Ectodermal cell (in vitro differentiated cells): ENCODE results near the gene TRPV2.
A peak's percentile ranks its signal among the peaks of the same experiment; 100 is the strongest.

Source experiments
- H3K27ac ChIP-seq: 2 replicates; pipeline ENCODE4 v1.7.0; 2013; ENCODE audit warnings: mild to moderate bottlenecking, low read depth, low read length; ENCODE audit not compliant: insufficient read depth, poor library complexity, severe bottlenecking
- H3K27me3 ChIP-seq: 2 replicates; pipeline ENCODE4 v1.7.0; 2013; ENCODE audit warnings: mild to moderate bottlenecking, low read length; ENCODE audit not compliant: insufficient read depth, control insufficient read depth, poor library complexity, severe bottlenecking
- H3K36me3 ChIP-seq: one replicate; pipeline ENCODE4 v1.7.0; 2013; ENCODE audit warnings: low read length; ENCODE audit not compliant: control insufficient read depth, insufficient read depth
- H3K4me1 ChIP-seq: one replicate; pipeline ENCODE4 v1.7.0; 2013; ENCODE audit warnings: low read length; ENCODE audit not compliant: control insufficient read depth, insufficient read depth
- H3K4me3 ChIP-seq: 2 replicates; pipeline ENCODE4 v1.7.0; 2013; ENCODE audit warnings: low read depth, low read length, control low read depth; ENCODE audit not compliant: insufficient read depth
- H3K9me3 ChIP-seq: 2 replicates; pipeline ENCODE4 v1.7.0; 2013; ENCODE audit warnings: mild to moderate bottlenecking, low read length, moderate library complexity; ENCODE audit not compliant: control insufficient read depth
- WGBS, 2 experiments: methylation state at CpG; one replicate each; pipeline ENCODE4 v1.1.7; 2013; ENCODE audit warnings: missing lambda C conversion rate in 2 of 2; 5-methylcytosine and 5-hydroxymethylcytosine counted together

The TRPV2 gene

GRCh38 chr17:16475179-16475704 lies 59.9 kb downstream of the TRPV2 start:
- Histone ChIP-seq H3K4me3 (no peak overlapping the region), H3K9me3 (no peaks in the 10 kb centered on the region), H3K27me3 (no peaks in the 10 kb centered on the region), H3K4me1 (peaks cover 11% of the 10 kb centered on the region), H3K36me3 (no peaks in the 10 kb centered on the region), H3K27ac (no peak overlapping the region)
- WGBS, 2 experiments: 94 to 97% methylated on average over 4 of the region's 4 CpGs

DNA sequence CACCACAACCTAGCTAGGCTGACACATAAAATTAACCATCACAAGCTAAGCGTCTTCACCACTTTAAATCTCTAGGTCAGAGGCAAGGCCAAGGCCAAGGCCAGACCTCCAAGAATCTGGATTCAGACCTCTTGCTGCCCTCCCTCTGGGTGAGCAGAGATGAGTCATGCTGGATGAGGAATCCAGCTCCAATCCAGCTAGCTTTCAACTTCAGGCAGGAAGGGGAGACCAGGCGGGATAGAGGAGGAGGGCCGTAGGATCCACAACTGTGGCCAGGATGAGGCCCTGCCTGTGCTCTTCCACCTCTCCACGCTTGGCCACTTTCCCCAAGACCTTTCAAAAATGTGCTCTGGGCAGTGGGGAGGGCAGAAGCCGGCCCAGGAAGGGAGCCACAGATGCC lies 61.9 kb downstream of the TRPV2 start:
- Histone ChIP-seq H3K4me1 (peaks cover 9% of the 10 kb centered on the region), H3K36me3 (no peaks in the 10 kb centered on the region), H3K27ac (no peak overlapping the region), H3K4me3 (no peak overlapping the region), H3K9me3 (no peaks in the 10 kb centered on the region), H3K27me3 (no peaks in the 10 kb centered on the region)
- WGBS, 2 experiments: 84 to 85% methylated on average over 5 of the region's 5 CpGs

GRCh38 chr17:16477666-16478065 lies 62.3 kb downstream of the TRPV2 start:
- Histone ChIP-seq H3K4me3 (no peak overlapping the region), H3K9me3 (no peaks in the 10 kb centered on the region), H3K36me3 (no peaks in the 10 kb centered on the region), H3K4me1 (peaks cover 9% of the 10 kb centered on the region), H3K27ac (no peak overlapping the region), H3K27me3 (no peaks in the 10 kb centered on the region)
- 72 to 80% methylated on average over 8 of the region's 8 CpGs for WGBS, 2 experiments

- no peaks in the 10 kb centered on the region for H3K27me3 ChIP-seq
- peaks cover 3% of the 10 kb centered on the region for H3K4me1 ChIP-seq
- H3K9me3 ChIP-seq: no peaks in the 10 kb centered on the region
- no peaks in the 10 kb centered on the region for H3K36me3 ChIP-seq
- 93 to 94% methylated on average over 6 of the region's 6 CpGs for WGBS, 2 experiments
- H3K27ac ChIP-seq: no peak overlapping the region
- H3K4me3 ChIP-seq: no peak overlapping the region
Observed at GRCh38 chr17:16478649-16479048, 63.3 kb downstream of the TRPV2 start.

DNA sequence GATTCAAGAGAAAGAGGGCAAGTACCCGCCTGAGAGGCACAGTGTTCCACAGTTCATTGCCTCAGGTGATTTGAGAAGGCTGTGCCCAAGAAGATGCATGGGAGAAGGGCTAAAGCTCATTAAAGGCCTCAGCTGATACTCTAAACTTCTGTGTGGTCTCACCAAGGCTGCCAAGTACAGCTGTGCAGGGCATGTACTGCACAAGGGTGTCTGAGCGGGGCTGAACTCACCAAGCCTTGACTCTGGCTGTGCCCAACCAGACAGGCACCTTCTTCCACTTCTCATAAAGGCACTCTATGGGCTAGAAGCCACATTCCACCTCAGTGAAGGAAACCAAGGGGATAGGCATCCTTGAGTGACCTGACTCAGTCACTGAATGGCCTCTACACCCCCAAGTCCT lies 63.9 kb downstream of the TRPV2 start:
- no peak overlapping the region for H3K27ac ChIP-seq
- H3K36me3 ChIP-seq: no peaks in the 10 kb centered on the region
- no peaks in the 10 kb centered on the region for H3K9me3 ChIP-seq
- H3K27me3 ChIP-seq: no peaks in the 10 kb centered on the region
- no peak overlapping the region for H3K4me3 ChIP-seq
- 92 to 95% methylated on average over 2 of the region's 2 CpGs for WGBS, 2 experiments
- peaks cover 3% of the 10 kb centered on the region for H3K4me1 ChIP-seq

- Histone ChIP-seq H3K36me3 (no peaks in the 10 kb centered on the region), H3K4me1 (peaks cover 21% of the 10 kb centered on the region), H3K4me3 (no peak overlapping the region), H3K27me3 (no peaks in the 10 kb centered on the region), H3K9me3 (no peaks in the 10 kb centered on the region), H3K27ac (no peak overlapping the region)
- WGBS, 2 experiments: 91 to 93% methylated on average over 6 of the region's 6 CpGs
Observed at GRCh38 chr17:16480995-16481394, 65.6 kb downstream of the TRPV2 start.

- H3K4me3 ChIP-seq: no peak overlapping the region
- 92 to 97% methylated on average over 8 of the region's 8 CpGs for WGBS, 2 experiments
Observed at GRCh38 chr17:16482253-16482652, 66.9 kb downstream of the TRPV2 start.

GRCh38 chr17:16483021-16483645 lies 67.8 kb downstream of the TRPV2 start:
- Histone ChIP-seq H3K27me3 (no peaks in the 10 kb centered on the region), H3K4me3 (no peak overlapping the region), H3K4me1 (peaks cover 30% of the 10 kb centered on the region), H3K9me3 (no peaks in the 10 kb centered on the region), H3K27ac (no peak overlapping the region), H3K36me3 (no peaks in the 10 kb centered on the region)
- WGBS, 2 experiments: 91 to 94% methylated on average over 8 of the region's 8 CpGs

More at GRCh38 chr17:16482253-16482652, 66.9 kb downstream of the TRPV2 start:
- Histone ChIP-seq H3K27ac (no peak overlapping the region), H3K27me3 (no peaks in the 10 kb centered on the region), H3K36me3 (no peaks in the 10 kb centered on the region), H3K4me1 (peaks cover 30% of the 10 kb centered on the region), H3K9me3 (no peaks in the 10 kb centered on the region)

DNA sequence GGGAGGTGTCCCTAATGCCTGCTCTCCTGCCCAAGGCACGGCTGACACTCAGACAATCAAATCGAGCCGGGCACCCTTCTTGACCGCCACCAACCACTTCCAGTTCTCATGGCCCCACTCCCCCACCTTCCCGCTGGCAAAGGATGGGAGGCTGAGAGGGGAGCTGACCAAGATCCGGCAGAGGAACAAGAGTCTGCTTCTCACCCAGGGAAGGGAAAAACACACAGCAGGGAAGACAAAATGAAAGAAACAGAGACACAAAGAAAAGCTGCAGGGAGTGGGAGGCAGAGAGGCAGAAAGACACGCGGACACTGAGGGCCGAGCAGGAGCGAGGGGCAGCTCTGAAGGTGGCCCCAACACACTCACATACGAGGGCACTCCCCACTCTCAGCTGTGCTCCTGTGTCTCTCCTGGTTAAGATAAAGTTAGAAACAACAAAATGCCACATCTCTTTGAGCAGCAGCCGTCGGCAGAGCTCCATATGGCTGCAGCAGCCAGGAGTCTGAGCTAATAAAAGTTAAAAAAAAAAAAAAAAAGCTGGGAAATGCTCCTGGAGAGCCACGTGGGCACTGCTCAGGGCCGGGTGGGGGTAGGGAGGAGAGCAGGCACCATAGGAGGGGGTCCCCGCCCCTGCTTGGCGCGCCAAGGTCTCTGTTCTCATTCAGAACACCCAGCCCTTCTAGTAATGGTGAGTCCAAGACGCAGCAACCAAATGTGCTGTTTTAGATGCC lies 69.2 kb downstream of the TRPV2 start:
- Histone ChIP-seq H3K27ac (peak overlapping the region; percentile 1), H3K4me1 (peaks cover 43% of the 10 kb centered on the region), H3K9me3 (no peaks in the 10 kb centered on the region), H3K4me3 (no peak overlapping the region), H3K36me3 (no peaks in the 10 kb centered on the region), H3K27me3 (no peaks in the 10 kb centered on the region)
- WGBS, 2 experiments: 8 to 14% methylated on average over 19 of the region's 19 CpGs
